Transverse colon (tissue), 4 donors: Measurements from ENCODE around the gene TMEM17. TPM values are rescaled to one million over a fixed set of nuclear protein-coding genes. Genes with fewer than 3 reads are reported as not detected.

Source experiments
- DNase-seq: peaks from one replicate; pipeline ENCODE4 v3.0.0-alpha.2; 2019
- H3K27ac ChIP-seq, 4 donors: fragments of 200-600 bp; sonication (generic); 2 replicates each; pipeline ENCODE4 v1.5.1; 2016 to 2018; ENCODE audit warnings: inconsistent platforms in 4 of 4
- H3K27me3 ChIP-seq: fragments of 200-600 bp; sonication (generic); 2 replicates; pipeline ENCODE4 v1.5.1; 2017; ENCODE audit warnings: inconsistent platforms
- H3K36me3 ChIP-seq, 4 donors: fragments of 200-600 bp; sonication (generic); 2 replicates each; pipeline ENCODE4 v1.5.1; 2017 to 2019; ENCODE audit warnings: inconsistent platforms in 4 of 4
- H3K4me1 ChIP-seq, 4 donors: fragments of 200-600 bp; sonication (generic); 2 replicates each; pipeline ENCODE4 v1.5.1; 2017 to 2020; ENCODE audit warnings: inconsistent platforms in 4 of 4
- H3K4me3 ChIP-seq, 4 donors: fragments of 200-600 bp; sonication (generic); 1 replicate in 1 of 4; 2 replicates in 3 of 4; pipeline versions ENCODE4 v1.5.1 to v1.6.1; 2017 to 2019; ENCODE audit warnings: inconsistent platforms in 4 of 4
- H3K9me3 ChIP-seq, 2 donors: fragments of 200-600 bp; sonication (generic); 2 replicates each; pipeline ENCODE4 v1.5.1; 2017 to 2019; ENCODE audit warnings: inconsistent platforms in 2 of 2
- CTCF ChIP-seq, 5 experiments: fragments of 200-600 bp in 3 of 5; fragments of 450-650 bp in 2 of 5; sonication (generic) in 3 of 5; IDR thresholded peaks; 1 replicate in 2 of 5; 2 replicates in 3 of 5; pipeline ENCODE4 v1.5.1; 2016 to 2017; ENCODE audit warnings: antibody characterized with exemption in 5 of 5, inconsistent platforms in 3 of 5, mild to moderate bottlenecking in 2 of 5, moderate library complexity in 1 of 5
- EP300 ChIP-seq: sonication (generic); formaldehyde crosslinking; IDR thresholded peaks from one replicate; pipeline ENCODE4 v1.6.1; 2017; ENCODE audit warnings: antibody characterized with exemption, low read depth
- POLR2A ChIP-seq: fragments of 450-650 bp; IDR thresholded peaks from one replicate; pipeline ENCODE4 v1.6.1; 2016; ENCODE audit warnings: antibody characterized with exemption, mild to moderate bottlenecking, moderate library complexity
- POLR2AphosphoS5 ChIP-seq, 3 donors: sonication (generic); formaldehyde crosslinking; IDR thresholded peaks; one replicate each; pipeline ENCODE4 v1.6.1; 2016; ENCODE audit warnings: antibody characterized with exemption in 3 of 3
- WGBS, 2 donors: methylation state at CpG; one replicate each; pipeline ENCODE4 v1.1.5; 2018; ENCODE audit warnings: low coverage in 1 of 2; 5-methylcytosine and 5-hydroxymethylcytosine counted together
- in situ Hi-C, 4 donors: fragments of 200-750 bp; cut with MboI; loops; one replicate each; pipeline versions ENCODE4 v1.15.0 to v1.15.1; 2017; ENCODE audit warnings: low sequenced_read_pairs in 3 of 4, low pct_ligation_motif_present in 1 of 4, low pct_unique_long_range_greater_than_20kb in 1 of 4
- intact Hi-C: fragments of 100-400 bp; cut with DNase I; formaldehyde crosslinking; loops from one replicate; pipeline ENCODE4 v1.15.1; 2023; ENCODE audit warnings: low total_unique reads
- total RNA-seq, 4 donors: library from RNA; depleted of rRNA; stranded (reverse); fragments of >200 nt; gene quantifications; one replicate each; pipeline ENCODE4 v1.1.0, GENCODE V29; 2016

The TMEM17 gene
- total RNA-seq, 4 donors from 2014 or later = 0.96 to 1.4 TPM; not detected in 2

DNA sequence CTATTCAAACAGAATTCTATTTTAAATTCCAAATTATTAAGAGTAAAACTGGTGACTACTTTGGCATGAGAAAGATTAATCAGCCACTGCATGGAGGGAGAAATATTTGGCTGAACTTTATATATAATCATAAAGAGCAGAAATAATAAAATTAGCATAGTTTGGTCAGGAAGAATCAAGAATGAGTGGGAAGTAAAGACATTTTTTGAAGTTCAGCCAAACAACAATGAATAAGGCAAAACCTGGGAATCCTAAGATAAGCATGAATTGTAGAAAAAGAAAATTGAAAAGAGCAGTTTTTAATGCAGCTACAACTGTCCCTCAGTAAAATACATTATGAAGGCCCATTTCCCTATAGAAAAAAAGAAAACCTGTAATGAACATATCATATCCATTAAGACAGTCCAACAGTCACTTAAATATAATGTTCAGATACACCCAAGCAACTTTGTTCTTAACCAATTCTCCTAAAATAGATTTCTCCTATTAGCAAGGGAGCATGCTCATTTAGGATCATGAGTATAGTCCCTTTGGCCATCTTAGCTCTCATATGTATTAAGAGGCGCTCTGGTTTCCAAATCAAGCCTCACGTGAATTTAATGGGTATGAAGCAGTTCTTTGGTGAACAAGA is 6.5 kb downstream of the TMEM17 start:
- intact Hi-C loops = no loop called here
- Histone ChIP-seq H3K9me3 (no peaks in the 10 kb centered on the region), H3K27ac (no peak overlapping the region), H3K27me3 (no peaks in the 10 kb centered on the region), H3K4me1 (no peaks in the 10 kb centered on the region), H3K36me3 (no peaks in the 10 kb centered on the region), H3K4me3 (no peak overlapping the region)
- 75 to 93% methylated on average over 2 of the region's 2 CpGs for WGBS, 2 donors
- in situ Hi-C loops = no loop called here
- DNase-seq = no peak
- TF ChIP-seq POLR2A (no peak), CTCF (IDR thresholded peaks at IDR 0.05) (no peak)

DNA sequence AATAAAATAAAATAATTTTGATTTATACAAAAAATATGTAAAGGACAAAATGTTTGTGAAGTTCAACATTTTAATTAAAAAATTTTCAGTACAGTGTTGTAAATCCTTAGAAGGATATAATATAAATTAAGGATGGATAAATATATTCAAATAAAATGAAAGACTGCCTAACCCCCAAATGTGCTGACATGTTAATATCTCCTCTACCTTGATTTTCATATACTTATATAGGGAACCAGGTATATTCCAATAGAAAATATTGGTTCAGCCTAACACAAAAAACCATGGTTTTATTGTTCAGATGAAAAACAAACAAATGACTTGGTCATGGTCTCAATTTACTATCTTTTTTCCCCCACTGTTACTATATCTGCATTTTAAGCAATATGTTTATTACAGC is 7.3 kb downstream of the TMEM17 start:
- TF ChIP-seq POLR2AphosphoS5 (IDR thresholded peaks at IDR 0.05) (no peak), POLR2A (no peak), EP300 (no peak)
- Histone ChIP-seq H3K27me3 (no peaks in the 10 kb centered on the region), H3K4me3 (no peak overlapping the region), H3K4me1 (no peaks in the 10 kb centered on the region), H3K36me3 (no peaks in the 10 kb centered on the region), H3K27ac (no peak overlapping the region), H3K9me3 (no peaks in the 10 kb centered on the region)
- intact Hi-C loops (no loop called here), in situ Hi-C loops (no loop called here)
- no peak for DNase-seq

DNA sequence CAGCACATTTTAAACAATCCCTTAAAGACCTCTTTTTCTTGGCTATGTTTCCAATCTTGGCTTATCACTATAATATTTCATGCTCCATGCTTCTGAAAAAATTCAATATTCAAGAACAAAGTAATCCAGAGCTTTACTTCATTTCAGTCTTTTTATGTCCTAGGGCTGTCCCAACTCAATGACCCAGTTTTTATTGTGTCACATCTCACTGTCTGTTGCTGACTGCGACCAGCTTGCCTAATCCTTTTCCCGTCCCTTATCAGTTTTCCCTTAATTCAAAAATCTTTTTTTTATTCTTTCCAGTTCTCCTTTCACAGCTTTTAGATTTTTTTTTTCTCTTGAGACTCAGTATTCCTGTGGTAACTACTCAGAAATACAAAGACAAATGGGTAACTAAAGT is 10.2 kb downstream of the TMEM17 start:
- no peak for DNase-seq
- in situ Hi-C loops = no loop called here
- H3K9me3 ChIP-seq = no peaks in the 10 kb centered on the region
- 64 to 84% methylated on average over 2 of the region's 2 CpGs for WGBS, 2 donors
- no peaks in the 10 kb centered on the region for H3K27me3 ChIP-seq
- TF ChIP-seq POLR2AphosphoS5 (IDR thresholded peaks at IDR 0.05) (no peak), POLR2A (no peak), CTCF (IDR thresholded peaks at IDR 0.05) (no peak), EP300 (no peak)
- no peak overlapping the region for H3K27ac ChIP-seq
- no peak overlapping the region for H3K4me3 ChIP-seq
- intact Hi-C loops = no loop called here
- no peaks in the 10 kb centered on the region for H3K4me1 ChIP-seq
- H3K36me3 ChIP-seq = no peaks in the 10 kb centered on the region

- Histone ChIP-seq H3K27me3 (no peaks in the 10 kb centered on the region), H3K9me3 (no peaks in the 10 kb centered on the region), H3K27ac (no peak overlapping the region), H3K36me3 (no peaks in the 10 kb centered on the region), H3K4me1 (peaks cover 0 to 7% (median 2%) of the 10 kb centered on the region in 4 donors), H3K4me3 (no peak overlapping the region)
- DNase-seq = no peak
- 46 to 78% methylated on average over 2 of the region's 2 CpGs for WGBS, 2 donors
- in situ Hi-C loops (no loop called here), intact Hi-C loops (no loop called here)
- no peak for TF ChIP-seq POLR2AphosphoS5 (IDR thresholded peaks at IDR 0.05)
- no peak for TF ChIP-seq POLR2A
- TF ChIP-seq EP300 = no peak
- no peak for TF ChIP-seq CTCF (IDR thresholded peaks at IDR 0.05)
Measured at GRCh38 chr2:62492048-62492447, 13.9 kb downstream of the TMEM17 start.

DNA sequence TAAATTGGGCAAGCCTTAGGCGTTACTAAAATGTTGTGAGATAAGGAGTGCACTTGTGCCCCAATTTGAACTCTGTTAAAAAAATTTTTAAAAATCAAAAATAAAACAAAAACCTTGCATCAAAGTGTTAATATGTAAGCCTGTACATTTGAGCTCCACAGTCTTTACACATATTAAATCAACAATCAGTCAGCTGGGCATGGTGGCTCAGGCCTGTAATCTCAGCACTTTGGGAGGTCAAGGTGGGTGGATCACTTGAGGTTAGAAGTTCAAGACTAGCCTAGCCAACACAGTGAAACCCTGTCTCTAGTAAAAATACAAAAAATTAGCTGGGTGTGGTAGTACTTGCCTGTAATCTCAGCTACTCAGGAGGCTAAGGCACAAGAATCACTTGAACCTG is 16.3 kb downstream of the TMEM17 start:
- WGBS, 2 donors = 73 to 75% methylated on average over 1 of the region's 1 CpG
- no peak for DNase-seq
- H3K4me1 ChIP-seq = peaks cover 3 to 19% (median 7%) of the 10 kb centered on the region in 4 donors
- H3K36me3 ChIP-seq = no peaks in the 10 kb centered on the region
- TF ChIP-seq CTCF (IDR thresholded peaks at IDR 0.05) (no peak), EP300 (no peak), POLR2A (no peak), POLR2AphosphoS5 (IDR thresholded peaks at IDR 0.05) (no peak)
- no peak overlapping the region for H3K4me3 ChIP-seq
- no peak overlapping the region for H3K27ac ChIP-seq
- intact Hi-C loops = no loop called here
- no peaks in the 10 kb centered on the region for H3K9me3 ChIP-seq
- in situ Hi-C loops = no loop called here
- no peaks in the 10 kb centered on the region for H3K27me3 ChIP-seq
